DND-41 (cell line): ENCODE data around the gene NLRP7.
"Not testable (repeated sequence)": the region's sequence is repeated elsewhere in the genome, so short reads cannot be mapped to it uniquely, and the experiment has no call there.

Source experiments
- ATAC-seq: fragments of 200-7000 bp; cut with Tn5 transposase; 3 replicates; pipeline ENCODE4 v1.9.1; 2021; ENCODE audit warnings: low read depth; ENCODE audit not compliant: insufficient read depth
- DNase-seq: peaks from one replicate; pipeline ENCODE4 v3.0.0-alpha.2; 2020
- H2AFZ ChIP-seq: 2 replicates; pipeline ENCODE4 v1.6.0; 2012; ENCODE audit warnings: low read depth, low read length
- H3K27ac ChIP-seq: 2 replicates; pipeline ENCODE4 v1.5.1; 2012; ENCODE audit warnings: low read length, inconsistent platforms
- H3K27me3 ChIP-seq: fragments of 200-600 bp; sonication (generic); 2 replicates; pipeline ENCODE4 v1.6.0; 2012; ENCODE audit warnings: low read length, mild to moderate bottlenecking, inconsistent platforms; ENCODE audit not compliant: insufficient read depth, poor library complexity
- H3K36me3 ChIP-seq: 2 replicates; pipeline ENCODE4 v1.5.1; 2012; ENCODE audit warnings: low read length, inconsistent platforms; ENCODE audit not compliant: insufficient read depth
- H3K4me1 ChIP-seq: 2 replicates; pipeline ENCODE4 v1.5.1; 2012; ENCODE audit warnings: mild to moderate bottlenecking, low read length; ENCODE audit not compliant: insufficient read depth
- H3K4me2 ChIP-seq: 2 replicates; pipeline ENCODE4 v1.6.0; 2012; ENCODE audit warnings: mild to moderate bottlenecking, moderate library complexity, low read length, inconsistent platforms; ENCODE audit not compliant: insufficient read depth
- H3K4me3 ChIP-seq, 2 experiments: fragments of 200-600 bp in 1 of 2; shearing (Covaris generic) in 1 of 2; 2 replicates each; pipeline ENCODE4 v1.5.1; 2012 to 2016; ENCODE audit warnings: inconsistent platforms in 2 of 2, low read length in 2 of 2, mild to moderate bottlenecking in 2 of 2, low read depth in 1 of 2, moderate library complexity in 1 of 2
- H3K79me2 ChIP-seq: 2 replicates; pipeline ENCODE4 v1.6.0; 2012; ENCODE audit warnings: low read length, inconsistent platforms; ENCODE audit not compliant: insufficient read depth
- H3K9ac ChIP-seq: 2 replicates; pipeline ENCODE4 v1.6.0; 2012; ENCODE audit warnings: low read depth, mild to moderate bottlenecking, inconsistent platforms, low read length, moderate library complexity
- H3K9me3 ChIP-seq: 2 replicates; pipeline ENCODE4 v1.5.1; 2012; ENCODE audit warnings: low read length, moderate library complexity, mild to moderate bottlenecking, inconsistent platforms; ENCODE audit not compliant: insufficient read depth, severe bottlenecking
- H4K20me1 ChIP-seq: 2 replicates; pipeline ENCODE4 v1.6.0; 2012; ENCODE audit warnings: low read length; ENCODE audit not compliant: insufficient read depth
- CTCF ChIP-seq: IDR thresholded peaks from 2 replicates; pipeline ENCODE4 v1.5.1; 2012; ENCODE audit warnings: borderline replicate concordance, low read length, moderate library complexity, mild to moderate bottlenecking; ENCODE audit not compliant: poor library complexity, severe bottlenecking; ENCODE audit errors: extremely low read depth
- EZH2 ChIP-seq: IDR thresholded peaks from 3 replicates; pipeline ENCODE4 v1.6.1; 2012; ENCODE audit warnings: borderline replicate concordance, low read depth, mild to moderate bottlenecking, moderate library complexity, low read length, inconsistent platforms; ENCODE audit not compliant: severe bottlenecking

The NLRP7 gene

GRCh38 chr19:54947381-54947780 lies at the start of gene NLRP7:
Gene NLRP7, minus strand, starts transcription at chr19:54947530.
- Histone ChIP-seq H3K79me2 (no peaks in the 10 kb centered on the region), H3K4me1 (no peaks in the 10 kb centered on the region), H3K4me2 (no peak within 1 kb of the TSS), H3K36me3 (no peaks in the 10 kb centered on the region), H3K27ac (no peak within 1 kb of the TSS), H2AFZ (no peak within 1 kb of the TSS), H3K4me3 (no peak within 1 kb of the TSS), H3K27me3 (no peaks in the 10 kb centered on the region), H4K20me1 (no peaks in the 10 kb centered on the region), H3K9ac (no peak within 1 kb of the TSS), H3K9me3 (no peaks in the 10 kb centered on the region)
- no peak for DNase-seq
- ATAC-seq: no peak
- TF ChIP-seq EZH2 (no peak), CTCF (no peak)

GRCh38 chr19:54995561-54995960 lies 48.2 kb upstream of the NLRP7 start:
- no peak overlapping the region for H3K4me2 ChIP-seq
- no peak overlapping the region for H2AFZ ChIP-seq
- H4K20me1 ChIP-seq: no peaks in the 10 kb centered on the region
- ATAC-seq: no peak
- H3K27me3 ChIP-seq: no peaks in the 10 kb centered on the region
- no peaks in the 10 kb centered on the region for H3K79me2 ChIP-seq
- H3K4me3 ChIP-seq: no peak overlapping the region
- TF ChIP-seq CTCF (no peak), EZH2 (no peak)
- H3K9ac ChIP-seq: no peak overlapping the region
- no peak for DNase-seq
- no peak overlapping the region for H3K27ac ChIP-seq
- no peaks in the 10 kb centered on the region for H3K36me3 ChIP-seq
- no peaks in the 10 kb centered on the region for H3K4me1 ChIP-seq
- no peaks in the 10 kb centered on the region for H3K9me3 ChIP-seq

- H3K27ac ChIP-seq, H3K27me3 ChIP-seq, H3K4me2 ChIP-seq, H2AFZ ChIP-seq, H3K9ac ChIP-seq, H3K36me3 ChIP-seq, H3K9me3 ChIP-seq, DNase-seq, ATAC-seq, H3K79me2 ChIP-seq, H3K4me3 ChIP-seq, H4K20me1 ChIP-seq, H3K4me1 ChIP-seq: not testable (repeated sequence)
These were observed 42.2 kb upstream of the NLRP7 start for GRCh38 chr19:54989531-54989930.

- not testable (repeated sequence) for H3K4me3 ChIP-seq, H3K9ac ChIP-seq, H3K27ac ChIP-seq, H3K4me1 ChIP-seq, DNase-seq, H4K20me1 ChIP-seq, H3K27me3 ChIP-seq, ATAC-seq, H3K4me2 ChIP-seq, H2AFZ ChIP-seq, H3K79me2 ChIP-seq, H3K9me3 ChIP-seq, H3K36me3 ChIP-seq
These were observed 35.2 kb upstream of the NLRP7 start for GRCh38 chr19:54982562-54982961.

- not testable (repeated sequence) for H3K9me3 ChIP-seq, ATAC-seq, H3K79me2 ChIP-seq, H3K4me2 ChIP-seq, H3K27me3 ChIP-seq, DNase-seq, H3K27ac ChIP-seq, H4K20me1 ChIP-seq, H3K36me3 ChIP-seq, H2AFZ ChIP-seq, H3K4me1 ChIP-seq, H3K9ac ChIP-seq, H3K4me3 ChIP-seq
These were observed 26.1 kb upstream of the NLRP7 start for GRCh38 chr19:54973229-54974090.

- H4K20me1 ChIP-seq, ATAC-seq, H3K79me2 ChIP-seq, H3K27ac ChIP-seq, H3K27me3 ChIP-seq, H3K4me2 ChIP-seq, H3K4me3 ChIP-seq, H3K4me1 ChIP-seq, DNase-seq, H2AFZ ChIP-seq, H3K36me3 ChIP-seq, H3K9ac ChIP-seq, H3K9me3 ChIP-seq: not testable (repeated sequence)
These were observed 24.1 kb upstream of the NLRP7 start for GRCh38 chr19:54971446-54971845.
